SHP77 treated with DMSO at 0.1 percent for 48 hours (cell line): ENCODE measurements around the gene LEAP2.

ENCODE experiments used
- DNase-seq: peaks from one replicate; lab custom pipeline; 2025; lab: John Stamatoyannopoulos, UW

The LEAP2 gene, protein sequence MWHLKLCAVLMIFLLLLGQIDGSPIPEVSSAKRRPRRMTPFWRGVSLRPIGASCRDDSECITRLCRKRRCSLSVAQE

DNA sequence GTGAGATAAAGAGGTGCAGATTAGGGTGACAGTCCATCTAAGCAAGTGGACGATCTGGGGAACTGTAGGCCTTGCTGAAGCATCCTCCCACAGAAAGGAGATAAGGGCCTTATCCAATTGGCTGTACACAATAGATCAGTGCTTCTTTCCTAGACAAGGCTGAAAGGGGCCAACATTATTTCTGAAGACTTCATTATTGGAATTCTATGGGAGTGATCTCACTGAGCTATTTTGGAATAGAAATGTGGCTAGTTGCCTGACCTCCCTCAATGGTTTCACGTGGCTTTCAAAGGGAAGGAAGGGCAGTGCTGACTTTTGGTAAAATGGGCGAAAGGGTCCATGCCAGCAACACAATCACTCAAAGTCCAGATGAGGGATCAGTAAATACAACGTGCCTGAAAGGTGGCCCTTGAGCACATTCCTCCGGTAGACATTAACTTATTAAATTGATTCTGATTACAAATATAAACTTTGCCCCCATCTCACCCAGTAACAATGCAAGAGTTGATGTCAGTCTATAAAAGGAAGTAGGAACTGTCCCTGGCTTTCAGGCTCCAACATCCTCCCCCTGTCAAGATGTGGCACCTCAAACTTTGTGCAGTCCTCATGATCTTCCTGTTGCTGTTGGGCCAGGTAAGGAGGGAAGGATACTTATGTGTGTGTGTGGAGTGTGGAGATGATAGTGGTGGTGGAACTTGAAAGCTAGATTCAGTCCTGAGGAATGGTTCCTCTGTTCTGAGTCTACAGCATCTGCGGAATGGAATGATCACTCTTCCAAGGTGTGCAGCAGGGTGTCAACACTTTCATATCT lies at the start of gene LEAP2:
Gene LEAP2, plus strand, starts transcription at position 550 of the 811 bp plus-strand sequence. Its CDS starts 27 bp downstream, at position 577.
- no peak for DNase-seq

DNA sequence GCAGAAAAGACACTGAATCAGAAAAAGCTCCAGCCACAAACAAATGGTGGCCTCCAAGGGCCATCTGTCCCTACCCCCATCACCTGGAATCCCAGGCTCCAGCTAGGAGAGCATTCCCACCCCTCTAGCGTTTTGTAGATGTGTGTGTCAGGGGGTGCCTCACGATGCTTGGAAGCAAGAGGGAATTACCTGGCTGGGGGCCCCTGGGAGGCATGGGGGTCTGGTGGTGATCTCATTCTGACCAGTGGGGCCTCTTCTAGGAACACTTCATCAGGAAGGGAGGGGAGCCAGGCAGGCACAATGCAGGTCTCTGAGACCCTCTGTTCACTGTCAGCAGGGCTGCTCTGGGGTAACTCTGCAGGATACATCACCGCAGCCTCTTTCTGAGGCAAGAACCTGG lies 49.0 kb upstream of the LEAP2 start:
- no peak for DNase-seq

DNA sequence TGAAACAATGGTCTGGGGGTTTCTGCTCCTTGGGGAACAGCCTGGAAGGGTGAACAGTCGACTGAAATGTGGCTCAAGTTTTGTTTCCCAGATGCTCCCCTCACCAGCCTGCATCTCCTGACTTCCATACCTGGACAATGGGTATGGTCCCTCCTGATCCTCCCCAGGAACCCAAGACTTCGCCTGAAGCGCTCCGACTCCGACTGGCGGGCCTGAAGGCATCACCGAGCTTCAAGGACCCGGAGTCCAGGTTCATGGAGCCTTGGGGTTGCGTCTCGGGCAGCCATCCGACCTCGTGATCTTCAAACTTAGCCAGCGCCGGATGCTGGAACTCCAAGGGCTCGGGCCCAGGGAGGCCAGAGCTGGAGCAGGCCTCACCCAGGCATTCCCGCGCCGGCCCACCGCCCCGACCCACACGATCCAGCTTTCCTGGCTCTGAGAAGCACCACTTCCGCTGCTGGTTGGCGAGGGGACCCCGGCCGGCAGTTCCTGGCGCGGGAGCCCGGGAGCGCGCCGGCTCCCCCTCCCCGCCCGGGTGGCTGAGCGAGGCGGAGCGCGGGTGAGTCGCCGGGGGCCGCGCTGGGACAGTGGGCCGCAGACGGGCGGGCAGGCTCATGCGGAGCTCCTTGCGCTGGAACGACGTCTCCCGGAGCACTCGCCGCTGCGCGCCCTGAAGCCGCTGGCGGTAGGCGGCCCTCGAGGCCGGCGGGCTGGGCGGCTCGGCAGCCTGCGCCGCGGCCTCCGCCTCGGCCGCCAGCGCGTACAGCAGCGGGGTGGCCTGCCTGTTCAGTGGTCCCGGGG lies 48.2 kb upstream of the LEAP2 start:
- DNase-seq: no peak

DNA sequence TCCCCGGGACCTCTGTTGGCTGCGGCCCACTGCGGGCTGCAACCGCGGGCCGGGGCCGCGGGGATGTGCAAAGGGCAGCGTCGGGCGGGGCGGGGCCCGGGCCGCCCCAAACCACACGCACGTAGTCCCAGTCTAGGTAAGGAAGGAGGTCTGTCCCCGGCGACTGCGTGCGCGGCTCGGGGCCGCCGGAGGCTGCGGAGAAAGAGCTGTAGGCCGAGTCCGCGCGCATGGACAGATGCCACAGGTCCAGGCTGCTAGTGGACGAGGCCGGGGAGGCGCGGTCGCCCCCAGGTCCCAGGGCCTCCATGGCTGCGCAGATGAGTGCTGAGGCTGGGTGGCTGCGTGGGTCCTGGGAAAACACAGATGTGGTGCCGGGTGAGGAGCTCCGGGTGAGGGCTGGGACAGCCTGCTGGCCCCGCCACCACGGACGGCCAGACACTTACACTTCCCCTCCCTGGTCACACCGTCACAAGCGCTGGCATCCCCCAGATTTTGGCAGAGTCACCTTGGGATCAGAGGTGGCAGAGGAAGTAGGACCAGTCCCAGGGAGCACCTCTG lies 47.6 kb upstream of the LEAP2 start:
- DNase-seq: no peak

DNA sequence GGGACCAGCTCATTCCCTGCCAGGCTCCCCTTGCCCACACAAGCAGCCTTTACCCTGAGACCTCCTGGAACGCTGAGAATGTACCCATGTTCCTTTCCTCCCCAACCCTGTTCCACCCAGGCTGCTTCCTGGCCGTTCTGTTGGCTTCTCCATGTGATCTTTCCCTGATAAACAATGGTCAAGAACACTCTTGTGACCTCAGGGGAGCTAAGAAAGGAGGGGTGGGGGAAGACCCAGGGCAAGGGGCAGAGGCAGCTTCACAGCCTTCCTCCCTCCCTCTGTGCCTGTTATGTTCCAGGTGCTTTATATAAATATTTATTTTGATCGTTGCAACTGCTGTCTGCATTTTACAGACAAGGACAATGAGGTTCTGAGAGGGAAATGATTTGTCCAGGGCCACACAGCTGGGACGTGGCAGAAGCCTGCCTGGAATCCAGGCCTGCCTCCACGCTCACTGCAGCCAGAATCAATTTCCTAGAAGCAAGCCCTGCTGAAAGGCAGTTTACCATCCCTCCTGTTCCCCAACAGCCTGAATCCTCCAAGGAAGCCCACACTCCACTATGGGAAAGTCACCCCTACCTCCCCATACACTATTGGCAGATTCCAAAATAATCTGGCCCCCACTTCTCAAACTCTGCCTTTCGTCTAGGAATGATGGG lies 46.9 kb upstream of the LEAP2 start:
- DNase-seq: no peak

DNA sequence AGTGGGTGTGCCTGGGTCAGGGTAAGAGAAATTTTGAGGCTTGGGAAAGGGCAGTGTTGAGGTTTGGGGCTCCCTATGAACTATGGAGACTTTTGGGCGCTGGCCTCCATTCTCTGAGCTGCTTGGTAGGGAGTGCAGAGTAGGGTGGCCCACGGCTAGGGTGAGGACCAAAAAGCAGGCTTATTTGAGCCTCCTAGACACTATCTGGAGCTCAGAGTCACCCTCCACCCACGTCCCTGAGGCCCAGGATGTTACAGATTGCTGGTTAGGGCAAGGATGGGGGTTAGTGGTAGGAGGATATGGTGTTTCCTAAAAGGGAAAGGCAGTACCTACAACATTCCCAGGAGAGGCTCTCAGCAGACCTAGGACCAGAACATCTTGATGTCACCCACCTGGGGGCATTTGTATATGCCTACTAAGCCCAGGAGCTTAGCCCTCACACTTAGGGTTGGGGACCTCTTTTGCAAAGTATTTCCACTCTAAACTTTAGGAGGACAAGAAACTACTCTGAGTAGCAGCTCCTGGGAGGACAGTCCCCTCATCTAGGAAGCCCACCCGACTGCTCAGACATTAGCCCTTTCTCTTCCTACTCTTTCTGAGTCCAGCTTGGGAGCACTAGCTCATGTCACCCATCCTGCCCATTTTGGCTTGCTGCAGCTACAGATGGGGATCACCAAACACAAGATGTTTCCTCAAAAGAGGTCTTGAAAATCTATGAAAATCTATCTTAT lies 45.4 kb upstream of the LEAP2 start:
- DNase-seq: no peak

DNA sequence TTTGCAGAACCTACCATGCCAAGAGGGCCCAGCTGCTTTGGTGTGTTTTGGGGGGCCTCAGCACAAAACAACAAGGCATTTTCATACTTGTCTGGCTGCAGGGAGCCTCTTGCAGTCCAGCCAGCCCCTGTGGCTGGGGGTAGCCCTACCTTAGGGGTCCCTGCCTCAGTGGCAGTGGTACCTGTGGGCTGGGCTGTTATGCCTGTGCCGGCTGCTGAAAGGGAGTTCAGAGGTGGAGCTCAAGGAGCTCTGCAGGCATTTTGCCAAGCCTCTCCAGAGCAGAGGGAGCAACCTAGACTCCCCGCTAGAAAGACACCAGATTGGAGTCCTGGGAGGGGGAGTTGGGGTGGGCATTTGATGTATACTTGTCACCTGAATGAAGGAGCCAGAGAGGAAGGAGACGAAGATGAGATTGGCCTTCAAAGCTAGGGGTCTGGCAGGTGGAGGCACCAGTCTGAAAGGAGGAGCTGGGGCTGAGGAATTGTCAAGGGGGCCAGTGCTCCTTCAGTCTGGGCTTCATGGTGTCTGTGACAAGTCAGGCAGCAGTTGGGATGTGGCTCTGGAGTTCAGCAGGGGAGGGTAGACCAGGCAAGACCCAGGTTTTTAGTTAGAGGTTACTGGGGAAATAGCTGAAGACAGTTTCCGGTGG lies 44.5 kb upstream of the LEAP2 start:
- DNase-seq: no peak

DNA sequence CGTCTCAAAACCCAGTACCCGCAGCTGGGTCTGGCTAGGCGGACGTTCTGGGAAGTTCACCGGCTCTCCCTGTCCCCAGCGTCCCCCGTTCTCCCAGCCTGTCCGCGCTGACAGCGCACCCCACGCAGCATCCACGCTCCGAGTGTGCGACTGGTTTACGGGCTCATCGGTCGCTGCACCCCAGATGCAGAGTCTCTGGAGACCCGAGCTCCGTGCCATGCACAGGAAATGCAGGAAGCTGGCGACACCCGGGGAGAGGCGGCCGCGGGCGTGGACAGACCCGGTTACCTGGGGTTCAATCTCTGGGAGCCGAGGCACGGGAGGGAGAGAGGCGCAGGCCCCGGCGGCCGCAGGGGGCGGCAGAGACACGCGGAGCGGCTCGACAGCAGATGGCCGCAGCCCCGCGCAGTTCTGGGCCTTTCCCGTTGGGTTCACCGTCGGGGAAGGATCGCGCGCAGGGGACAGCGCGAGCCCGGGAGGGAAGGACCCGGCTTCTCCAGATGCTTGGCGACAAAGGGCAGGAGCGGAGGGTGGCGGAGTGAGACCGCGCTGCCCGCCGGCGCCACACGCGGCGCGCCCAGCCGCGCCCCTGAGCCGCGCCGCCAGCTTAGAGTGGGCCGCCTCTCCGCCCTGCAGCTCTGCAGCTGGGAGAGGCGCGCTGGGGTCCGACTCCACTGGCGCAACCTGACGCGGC lies 43.6 kb upstream of the LEAP2 start:
- DNase-seq: peak; percentile 13

DNA sequence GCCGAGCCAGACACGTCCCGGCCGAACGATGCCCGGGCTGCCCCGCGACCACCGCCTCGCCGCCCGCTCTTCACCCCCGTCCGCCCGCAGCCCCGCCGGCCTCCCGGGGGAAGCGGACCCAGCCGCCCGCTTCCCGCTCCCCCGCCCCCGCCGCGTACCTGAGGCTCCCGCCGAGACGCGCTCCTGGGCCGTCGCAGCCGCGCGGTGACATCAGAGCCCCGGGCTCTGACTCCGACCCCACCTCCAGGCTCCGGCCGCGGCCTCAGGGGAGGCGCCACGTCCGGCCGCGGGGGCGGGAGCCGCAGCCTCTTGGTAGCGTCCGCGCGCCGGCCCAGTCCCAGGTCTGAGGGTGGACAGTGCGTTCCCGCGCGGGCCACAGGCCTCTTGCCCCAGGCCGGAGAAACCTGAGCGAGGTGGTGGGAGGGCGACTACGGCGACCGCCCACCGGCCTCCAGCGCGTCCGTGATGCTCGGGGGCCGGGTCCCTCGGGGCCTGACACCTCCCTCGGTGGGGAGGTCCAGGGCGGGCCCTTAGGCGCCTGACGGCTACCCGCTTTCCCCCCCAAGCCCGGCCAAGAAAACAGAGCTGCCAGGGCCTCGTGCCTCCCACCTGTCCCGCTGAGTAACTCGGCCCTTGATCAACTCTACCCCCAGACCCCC lies 42.9 kb upstream of the LEAP2 start, which contains the start of gene SHROOM1:
Gene SHROOM1, minus strand, starts transcription at position 212 of the 659 bp plus-strand sequence. CDS start 4,507 bp downstream, outside the sequence.
- no peak for DNase-seq

DNA sequence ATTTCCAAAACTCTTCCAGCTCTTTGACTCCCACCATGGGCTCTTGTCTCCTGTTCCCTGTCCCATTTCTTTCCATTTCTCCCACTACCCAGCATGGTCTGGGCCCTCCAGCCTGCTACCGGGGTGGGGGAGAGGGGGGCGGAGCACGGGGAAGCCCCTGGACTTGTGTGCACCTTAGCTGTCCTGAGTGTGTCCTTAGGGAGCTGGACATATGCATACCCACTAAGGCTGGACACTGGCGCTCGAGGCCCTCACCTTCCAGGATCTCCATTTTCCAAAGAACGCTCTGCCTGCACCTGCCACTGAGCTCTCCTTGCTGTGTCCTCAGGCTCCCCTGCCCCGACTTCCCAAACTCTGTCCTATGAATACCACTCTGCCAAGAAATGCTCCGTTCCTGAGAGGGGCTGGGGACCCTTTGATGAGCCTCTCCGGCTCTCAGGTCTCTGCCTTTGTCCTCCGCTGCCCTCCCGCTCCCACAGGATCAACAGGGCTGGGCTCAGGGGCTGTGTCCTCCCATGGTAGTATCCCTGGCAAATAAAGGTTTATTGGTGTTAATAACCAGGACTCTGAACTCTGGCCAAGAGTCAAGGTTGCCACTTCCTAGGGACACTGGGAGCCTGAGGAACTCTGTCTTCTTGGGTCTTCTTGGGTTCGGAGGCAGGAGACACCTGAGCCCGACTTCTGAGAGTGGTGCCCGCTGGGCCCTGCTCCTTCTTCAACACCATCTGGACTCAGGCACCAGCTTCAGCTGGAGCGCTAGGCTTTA lies 42.2 kb upstream of the LEAP2 start:
- no peak for DNase-seq

DNA sequence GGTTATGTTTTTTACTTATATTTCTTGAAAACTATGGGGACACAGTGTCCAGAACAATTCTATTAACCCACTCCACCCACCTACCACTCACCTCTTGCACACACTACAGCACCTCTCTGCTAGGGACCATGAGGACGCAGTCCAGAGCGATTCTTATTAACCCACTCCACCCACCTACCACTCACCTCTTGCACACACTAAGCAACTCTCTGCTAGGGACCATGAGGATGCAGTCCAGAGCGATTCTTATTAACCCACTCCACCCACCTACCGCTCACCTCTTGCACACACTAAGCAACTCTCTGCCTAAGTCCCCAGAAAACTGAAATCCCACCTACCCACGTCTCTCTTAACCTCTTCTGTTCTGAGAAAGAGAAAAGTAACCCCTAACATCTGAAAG lies 40.9 kb upstream of the LEAP2 start:
- DNase-seq: no peak

DNA sequence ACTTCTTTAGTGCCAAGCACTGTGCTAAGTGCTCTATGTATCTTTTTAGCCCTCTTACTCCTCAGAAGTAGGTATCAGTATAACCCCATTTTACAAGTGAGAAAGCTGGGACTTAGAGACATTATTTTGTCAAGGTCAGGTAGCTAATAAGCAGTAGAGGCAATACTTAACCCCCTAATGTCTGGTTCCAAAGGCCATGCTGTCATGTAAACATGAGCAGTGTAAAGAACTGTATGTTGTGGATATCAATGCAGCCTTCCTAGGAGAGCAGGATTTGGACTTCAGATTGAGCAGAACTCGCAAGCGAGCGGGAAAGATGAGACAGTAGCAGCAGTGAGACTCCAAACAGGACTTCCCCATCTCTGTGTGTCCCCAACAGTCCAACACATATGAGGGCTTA lies 39.4 kb upstream of the LEAP2 start:
- no peak for DNase-seq

DNA sequence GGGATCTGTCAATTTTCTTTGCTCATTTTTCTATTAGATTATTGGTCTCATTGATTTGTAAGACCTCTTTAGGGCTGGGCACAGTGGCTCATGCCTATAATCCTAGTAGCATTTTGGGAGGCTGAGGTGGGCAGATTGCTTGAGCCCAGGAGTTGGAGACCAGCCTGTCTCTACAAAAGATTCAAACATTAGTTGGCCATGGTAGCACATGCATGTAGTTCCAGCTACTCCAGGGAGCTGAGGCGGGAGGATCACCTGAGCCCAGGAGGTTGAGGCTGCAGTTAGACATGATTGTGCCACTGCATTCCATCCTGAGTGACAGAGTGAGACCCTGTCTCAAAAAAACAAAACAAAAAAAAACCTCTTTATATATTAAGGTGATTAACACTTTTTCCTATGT lies 36.6 kb upstream of the LEAP2 start:
- no peak for DNase-seq

DNA sequence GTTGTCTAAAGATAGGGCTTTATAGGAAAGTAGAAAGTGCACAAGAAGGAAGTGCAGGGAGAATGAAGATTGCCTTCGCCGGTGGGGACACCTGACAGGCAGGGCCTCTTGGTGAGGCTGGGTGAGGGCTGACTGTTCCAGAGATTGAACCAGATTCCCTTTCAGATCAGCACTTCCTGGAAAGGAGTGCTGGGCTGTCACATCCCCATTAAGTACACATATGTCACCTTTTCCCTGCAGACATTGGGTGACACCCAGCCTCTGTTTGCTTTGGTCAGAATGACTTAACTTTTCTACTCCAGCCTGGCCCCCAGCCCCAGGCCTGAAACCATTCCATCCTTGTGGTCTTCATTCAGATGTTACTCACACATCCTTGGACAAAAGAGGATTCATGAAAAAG lies 35.6 kb upstream of the LEAP2 start:
- DNase-seq: no peak

DNA sequence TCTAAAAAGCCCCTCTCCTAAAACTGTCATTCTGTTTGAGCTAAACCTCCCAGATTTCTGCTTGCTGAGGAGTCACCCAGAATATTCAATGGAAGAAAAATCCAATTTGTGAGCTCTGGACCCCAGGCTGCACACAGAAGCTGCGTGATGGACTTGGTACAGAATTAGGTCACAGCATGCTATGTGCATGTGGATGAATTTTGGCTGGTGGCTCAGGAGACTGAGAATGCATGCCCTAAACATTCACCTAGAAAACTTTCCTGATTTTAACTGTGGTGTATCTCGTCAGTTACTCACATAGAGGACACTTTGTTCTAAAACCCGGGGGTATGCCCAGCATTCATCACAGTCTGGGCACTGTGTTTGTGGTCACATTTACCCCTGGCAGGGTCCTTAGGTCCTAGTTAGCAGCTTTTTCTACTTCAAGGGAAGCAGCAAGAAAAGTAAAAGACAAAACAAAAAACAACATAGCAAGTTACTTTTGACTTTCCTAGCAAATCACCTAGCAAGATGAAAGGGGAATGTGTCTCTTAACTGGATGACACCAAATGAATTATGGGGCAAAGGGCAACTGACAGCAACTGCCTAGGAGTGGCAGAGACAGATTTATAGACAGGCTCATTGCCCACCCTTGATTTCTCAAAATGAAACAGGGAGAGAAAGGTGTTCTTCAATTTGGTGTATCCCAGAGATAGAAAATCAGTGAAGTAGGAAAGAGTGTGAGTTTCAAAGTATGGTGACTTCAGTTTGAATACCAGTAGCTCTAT lies 34.8 kb upstream of the LEAP2 start:
- DNase-seq: no peak

DNA sequence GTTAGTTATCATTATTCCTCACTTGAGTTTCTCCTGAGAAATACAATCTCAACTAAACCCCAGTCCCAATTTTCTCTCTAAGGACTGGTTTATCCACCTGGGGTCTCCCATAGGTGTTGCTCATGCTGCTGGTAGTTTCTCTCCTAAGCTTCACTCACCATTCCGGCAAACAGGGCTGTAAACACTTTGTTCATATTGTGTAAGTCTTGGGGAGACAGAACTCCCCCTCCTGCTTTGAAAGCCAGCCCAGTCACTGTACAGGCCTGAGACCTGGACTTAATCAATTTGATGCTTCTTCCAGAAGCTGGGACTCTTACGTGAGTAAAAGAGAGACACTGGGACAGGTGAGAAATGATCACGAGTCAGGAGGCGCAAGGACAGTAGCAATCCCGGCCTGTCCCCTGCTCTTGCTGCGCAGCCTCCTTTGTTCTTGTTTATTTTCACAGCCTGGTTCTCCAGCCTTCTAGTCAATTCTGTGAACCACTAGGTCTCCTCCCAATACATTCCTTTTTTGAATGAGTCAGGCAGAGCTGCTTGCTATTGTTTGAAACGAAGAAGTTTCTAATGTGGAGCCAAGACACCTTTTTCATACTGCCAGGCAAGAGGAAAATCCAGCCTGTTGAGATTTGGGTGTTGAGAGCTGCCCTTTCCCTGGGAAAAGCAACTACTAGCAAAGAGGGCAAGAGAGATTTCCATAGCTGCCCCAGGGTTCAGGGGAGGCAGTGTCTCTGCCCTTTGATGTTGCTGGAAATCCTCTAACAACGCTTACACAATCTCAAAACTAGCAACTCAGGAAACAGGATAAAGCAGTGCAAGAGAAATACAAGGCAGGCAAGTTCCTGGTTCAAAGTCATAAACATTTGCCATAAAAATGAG lies 33.8 kb upstream of the LEAP2 start:
- no peak for DNase-seq

DNA sequence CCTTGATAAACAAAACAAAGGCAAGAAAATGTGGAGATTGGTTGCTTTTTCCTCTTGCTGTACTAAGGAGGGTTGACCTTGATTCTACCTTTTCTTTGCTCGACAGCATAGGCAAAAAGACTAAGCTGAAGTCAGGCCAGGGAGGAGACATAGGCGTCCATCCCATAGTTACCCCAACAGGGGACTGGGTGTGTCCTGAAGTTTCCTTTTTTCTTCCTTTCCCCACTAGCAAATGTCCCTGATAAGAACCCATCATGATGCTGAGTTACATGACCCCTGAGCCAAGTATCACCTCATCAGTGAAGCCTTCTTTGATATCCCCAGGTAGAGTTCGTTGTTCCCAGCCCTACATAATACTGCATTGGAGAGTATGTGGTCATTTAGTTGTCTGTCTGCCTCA lies 33.2 kb upstream of the LEAP2 start:
- DNase-seq: no peak
